Body of pancreas (tissue), 4 donors: Measurements from ENCODE around the gene ZDHHC24.

Experiments used
- POLR2A ChIP-seq, 3 donors: fragments of 450-650 bp; IDR thresholded peaks; one replicate each; pipeline ENCODE4 v1.6.1; 2016; ENCODE audit warnings: antibody characterized with exemption in 3 of 3, mild to moderate bottlenecking in 2 of 3
- TF ChIP-seq, protein P1 (sequence below), 7 experiments: fragments of 450-650 bp in 4 of 7; fragments of 200-600 bp in 3 of 7; sonication (generic) in 3 of 7; IDR thresholded peaks; one replicate each; pipeline ENCODE4 v1.5.1; 2016 to 2019; ENCODE audit warnings: antibody characterized with exemption in 7 of 7

GRCh38 chr11:66473167-66473566, 72.7 kb downstream of the ZDHHC24 start:
- TF ChIP-seq POLR2A (IDR thresholded peaks at IDR 0.05): no peak
- TF ChIP-seq, protein P1, sequence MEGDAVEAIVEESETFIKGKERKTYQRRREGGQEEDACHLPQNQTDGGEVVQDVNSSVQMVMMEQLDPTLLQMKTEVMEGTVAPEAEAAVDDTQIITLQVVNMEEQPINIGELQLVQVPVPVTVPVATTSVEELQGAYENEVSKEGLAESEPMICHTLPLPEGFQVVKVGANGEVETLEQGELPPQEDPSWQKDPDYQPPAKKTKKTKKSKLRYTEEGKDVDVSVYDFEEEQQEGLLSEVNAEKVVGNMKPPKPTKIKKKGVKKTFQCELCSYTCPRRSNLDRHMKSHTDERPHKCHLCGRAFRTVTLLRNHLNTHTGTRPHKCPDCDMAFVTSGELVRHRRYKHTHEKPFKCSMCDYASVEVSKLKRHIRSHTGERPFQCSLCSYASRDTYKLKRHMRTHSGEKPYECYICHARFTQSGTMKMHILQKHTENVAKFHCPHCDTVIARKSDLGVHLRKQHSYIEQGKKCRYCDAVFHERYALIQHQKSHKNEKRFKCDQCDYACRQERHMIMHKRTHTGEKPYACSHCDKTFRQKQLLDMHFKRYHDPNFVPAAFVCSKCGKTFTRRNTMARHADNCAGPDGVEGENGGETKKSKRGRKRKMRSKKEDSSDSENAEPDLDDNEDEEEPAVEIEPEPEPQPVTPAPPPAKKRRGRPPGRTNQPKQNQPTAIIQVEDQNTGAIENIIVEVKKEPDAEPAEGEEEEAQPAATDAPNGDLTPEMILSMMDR (IDR thresholded peaks at IDR 0.05): no peak
